ENCODE results near the gene SLC6A3.

DNA sequence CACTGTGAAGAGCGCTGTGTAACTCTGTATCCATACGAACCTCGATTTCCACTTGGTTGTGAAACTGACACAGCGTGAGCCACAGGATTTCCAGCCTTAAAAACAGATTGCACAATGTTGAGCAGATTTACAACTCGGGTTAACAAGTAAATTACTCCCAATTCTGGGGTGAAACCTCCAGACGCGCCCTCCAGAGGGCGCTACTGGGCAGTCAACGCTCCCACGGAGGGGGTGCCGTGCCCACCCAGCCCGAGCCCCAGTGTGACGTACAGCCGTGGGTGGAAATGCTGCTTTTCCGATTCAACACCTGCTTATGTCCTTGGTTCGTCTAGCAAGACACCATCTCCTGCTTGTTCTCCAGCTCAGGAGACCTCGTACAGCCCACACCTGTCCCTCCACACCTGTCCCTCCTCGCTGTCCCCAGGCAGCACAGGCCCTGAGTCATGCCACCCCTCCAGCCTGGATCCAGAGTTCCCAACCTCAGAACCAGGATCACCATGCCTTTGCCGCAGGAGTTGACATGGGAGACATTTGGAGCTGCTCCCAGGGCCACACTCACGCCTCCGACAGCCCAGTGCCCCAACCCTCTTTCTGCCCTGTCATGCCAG is 34.4 kb upstream of the SLC6A3 start:
- TF ChIP-seq POLR2A (IDR thresholded peaks at IDR 0.05; ENCODE audit: low read depth, low read length) (no peak), POLR2AphosphoS5 (IDR thresholded peaks at IDR 0.05; ENCODE audit: low read depth, low read length) (no peak), SPI1 (IDR thresholded peaks at IDR 0.05; ENCODE audit: low read depth, low read length) (no peak), TAF1 (IDR thresholded peaks at IDR 0.05; ENCODE audit: low read depth, low read length) (no peak), POU2F2 (IDR thresholded peaks at IDR 0.05; ENCODE audit: low read depth, low read length) (no peak), PAX5 (IDR thresholded peaks at IDR 0.05; ENCODE audit: insufficient read depth, low read length, severe bottlenecking) (no peak)
